Muscle layer of duodenum (tissue), 2 donors: ENCODE data around the gene SOX13.
A peak's percentile ranks its signal among the peaks of the same experiment; 100 is the strongest.

Experiments
- H3K27ac ChIP-seq: one replicate; pipeline ENCODE4 v1.7.0; 2013; ENCODE audit warnings: mild to moderate bottlenecking, low read length
- H3K27me3 ChIP-seq: one replicate; pipeline ENCODE4 v1.7.0; 2013; ENCODE audit warnings: low read depth, mild to moderate bottlenecking, control low read depth, low read length
- H3K36me3 ChIP-seq, 2 donors: one replicate each; pipeline ENCODE4 v1.7.0; 2013; ENCODE audit warnings: low read length in 2 of 2, control low read depth in 1 of 2, mild to moderate bottlenecking in 1 of 2; ENCODE audit not compliant: insufficient read depth in 2 of 2, control insufficient read depth in 1 of 2
- H3K4me1 ChIP-seq, 2 donors: one replicate each; pipeline ENCODE4 v1.7.0; 2013; ENCODE audit warnings: low read length in 2 of 2, mild to moderate bottlenecking in 2 of 2, control low read depth in 1 of 2, moderate library complexity in 1 of 2; ENCODE audit not compliant: insufficient read depth in 2 of 2, control insufficient read depth in 1 of 2
- H3K4me3 ChIP-seq, 2 donors: one replicate each; pipeline ENCODE4 v1.7.0; 2013; ENCODE audit warnings: low read length in 2 of 2, low read depth in 1 of 2, mild to moderate bottlenecking in 1 of 2
- H3K9me3 ChIP-seq, 2 donors: one replicate each; pipeline ENCODE4 v1.7.0; 2013; ENCODE audit warnings: low read length in 2 of 2, control low read depth in 1 of 2, mild to moderate bottlenecking in 1 of 2; ENCODE audit not compliant: control insufficient read depth in 1 of 2
- donor health status: healthy.

Gene SOX13

DNA sequence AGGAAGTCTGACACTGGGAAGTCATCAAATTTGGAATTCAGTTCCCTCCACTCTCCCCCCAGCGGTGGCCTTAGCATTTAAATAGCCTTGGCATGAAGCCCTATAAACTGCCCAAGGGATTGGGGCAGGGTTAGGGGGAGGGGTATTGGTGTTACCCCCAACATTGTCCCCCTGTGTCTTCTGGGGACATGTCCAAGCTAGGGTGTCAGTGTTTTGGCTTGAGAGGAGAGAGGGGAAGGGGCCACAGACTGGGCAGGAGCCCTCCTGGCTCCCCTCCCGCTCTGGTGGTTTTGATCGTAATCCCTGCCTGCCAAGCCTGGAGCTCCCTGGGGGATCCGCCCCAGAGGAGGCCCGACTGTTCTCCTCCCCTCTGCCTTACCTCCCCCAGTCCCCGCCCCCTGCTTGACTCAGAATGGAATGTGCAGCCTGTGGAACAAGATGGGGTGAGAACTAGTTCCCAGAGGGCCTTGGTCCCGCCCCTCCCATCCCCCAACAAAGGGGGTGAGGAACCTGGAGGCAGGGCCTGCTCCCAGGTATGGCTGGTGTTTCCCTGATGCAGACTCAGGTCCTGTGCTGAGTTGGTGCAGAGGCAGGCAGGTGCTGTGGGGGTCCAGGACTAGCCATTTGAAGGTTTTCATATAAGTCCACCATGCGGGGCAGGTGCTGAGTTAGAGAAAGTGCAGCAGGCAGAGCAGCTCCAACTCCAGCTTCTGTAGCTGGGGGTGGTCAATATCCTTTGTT, 7.4 kb downstream of the SOX13 start:
- peak overlapping the region; percentile 51 for H3K27ac ChIP-seq

DNA sequence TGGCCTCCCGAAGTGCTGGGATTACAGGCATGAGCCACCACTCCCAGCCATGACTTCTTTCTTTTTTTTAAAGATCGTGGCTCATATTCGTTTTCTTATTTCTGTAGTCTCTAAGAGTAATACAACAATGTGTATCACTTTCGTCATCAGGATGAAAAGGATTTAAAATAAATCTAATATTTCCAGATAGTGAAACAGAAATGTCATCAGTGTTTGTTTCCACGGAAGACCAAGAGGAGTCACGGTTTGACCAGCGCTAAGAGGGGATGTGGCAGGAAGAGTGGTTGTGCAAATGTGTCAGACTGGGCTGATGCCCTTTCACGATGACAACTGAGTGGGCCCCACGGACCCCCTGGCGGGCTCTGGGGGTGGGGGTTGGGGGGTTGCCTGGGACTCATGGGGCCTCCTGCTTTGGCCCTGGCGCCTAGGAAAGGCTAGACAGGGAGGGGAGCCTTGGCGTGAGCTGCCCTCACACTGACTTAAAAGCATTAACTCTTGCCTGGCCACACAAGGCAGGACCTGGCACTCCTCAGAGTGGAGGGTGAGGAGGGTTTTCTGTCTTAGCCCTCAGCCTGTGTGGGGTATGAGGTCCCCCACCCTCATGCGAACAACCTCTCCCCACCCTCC, 8.4 kb downstream of the SOX13 start:
- no peak overlapping the region for H3K27ac ChIP-seq
- no peak overlapping the region for H3K4me3 ChIP-seq
- H3K4me1 ChIP-seq: peaks cover 9 to 40% of the 10 kb centered on the region in 2 donors

More for the DNA sequence above, 7.4 kb downstream of the SOX13 start:
- no peaks in the 10 kb centered on the region for H3K9me3 ChIP-seq
- peak overlapping the region in 1 of 2 donors; percentile 7 for H3K4me3 ChIP-seq
- H3K4me1 ChIP-seq: peaks cover 9 to 48% of the 10 kb centered on the region in 2 donors
- H3K36me3 ChIP-seq: no peaks in the 10 kb centered on the region
- H3K27me3 ChIP-seq: no peaks in the 10 kb centered on the region

DNA sequence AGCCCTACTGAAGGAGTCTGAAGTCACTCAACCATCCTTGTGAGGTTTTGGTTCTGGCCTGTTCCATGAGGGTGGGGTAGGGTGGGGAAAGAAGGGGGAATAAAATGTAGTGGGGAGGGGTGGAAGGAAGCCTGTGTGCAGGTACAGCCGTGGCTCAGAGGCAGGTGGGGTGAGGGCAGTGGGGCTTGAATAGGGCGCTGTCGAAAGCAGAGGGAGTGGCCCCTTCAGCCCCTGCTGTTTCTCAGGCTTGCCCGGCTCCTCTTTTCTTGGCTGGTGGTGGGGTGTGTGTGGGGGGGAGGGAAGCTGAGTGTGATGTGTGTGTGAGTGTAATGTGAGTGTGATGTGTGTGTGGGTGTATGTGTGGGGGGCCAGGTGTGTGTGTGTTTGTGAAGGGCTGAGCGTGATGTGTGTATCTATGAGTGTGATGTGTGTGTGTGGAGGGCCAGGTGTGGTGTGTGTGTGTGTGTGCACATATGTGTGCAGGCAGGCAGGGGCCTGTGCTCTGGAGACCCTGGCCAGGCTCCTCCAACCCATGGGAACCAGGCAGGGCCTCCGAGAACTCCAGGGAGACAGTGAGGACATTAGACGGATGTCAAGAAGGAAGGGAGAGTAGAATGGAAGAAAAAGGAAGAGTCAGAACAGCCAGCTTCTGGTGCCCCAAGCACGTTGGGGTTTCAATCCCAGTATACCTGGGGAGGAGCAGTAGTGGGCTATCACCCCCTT, 9.0 kb downstream of the SOX13 start:
- Histone ChIP-seq H3K36me3 (no peaks in the 10 kb centered on the region), H3K27ac (no peak overlapping the region), H3K9me3 (no peaks in the 10 kb centered on the region), H3K4me1 (peaks cover 9 to 40% of the 10 kb centered on the region in 2 donors), H3K4me3 (no peak overlapping the region), H3K27me3 (no peaks in the 10 kb centered on the region)

More for the DNA sequence above, 8.4 kb downstream of the SOX13 start:
- Histone ChIP-seq H3K9me3 (no peaks in the 10 kb centered on the region), H3K27me3 (no peaks in the 10 kb centered on the region), H3K36me3 (no peaks in the 10 kb centered on the region)

DNA sequence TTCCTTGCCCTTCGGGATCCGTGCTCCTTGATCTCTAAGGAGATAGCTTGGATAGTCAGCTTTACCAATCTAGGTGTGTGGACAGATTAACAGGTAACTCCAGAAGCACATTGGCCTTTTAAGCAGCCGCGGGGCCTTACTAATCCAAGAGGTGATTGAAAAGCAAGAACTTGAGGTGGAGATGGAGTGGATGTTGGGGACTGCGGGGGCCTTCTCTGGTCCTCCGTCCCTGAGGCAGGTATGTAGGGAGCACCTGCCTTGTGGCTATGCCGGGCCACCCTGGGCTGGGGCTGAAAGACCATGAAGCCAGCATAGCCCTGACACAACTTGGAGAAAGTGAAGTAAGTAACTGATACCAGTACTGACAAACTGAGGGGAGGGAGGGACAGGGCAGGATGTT, 10.6 kb downstream of the SOX13 start:
- Histone ChIP-seq H3K27me3 (no peaks in the 10 kb centered on the region), H3K27ac (no peak overlapping the region), H3K4me3 (no peak overlapping the region), H3K36me3 (no peaks in the 10 kb centered on the region), H3K4me1 (peaks cover 9 to 49% of the 10 kb centered on the region in 2 donors), H3K9me3 (no peaks in the 10 kb centered on the region)

DNA sequence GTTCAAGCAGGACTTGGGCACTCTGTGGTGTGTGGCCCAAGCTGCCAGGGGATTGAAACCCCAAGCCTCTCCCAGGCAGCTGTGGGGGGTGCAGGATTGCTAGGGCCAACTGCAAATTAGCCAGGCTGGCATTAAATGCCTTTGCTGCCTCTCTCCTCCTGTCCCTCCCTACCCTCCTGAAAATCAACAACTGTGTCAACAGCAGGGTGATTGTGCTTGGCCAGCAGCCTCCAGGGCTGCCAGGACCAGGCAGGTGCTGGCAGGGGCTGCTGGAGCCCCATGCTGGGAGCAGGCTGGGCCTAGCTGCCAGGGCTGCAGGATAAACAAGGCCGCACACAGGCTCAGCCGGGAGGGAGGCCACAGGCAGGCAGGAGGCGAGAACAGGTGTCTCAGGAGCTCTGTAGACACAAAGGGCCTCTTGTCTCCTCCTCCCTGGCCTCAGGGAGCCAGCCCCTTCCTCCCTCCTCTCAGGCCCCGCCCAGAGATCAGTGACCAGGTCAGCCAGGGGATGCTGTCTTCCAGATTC, 11.4 kb downstream of the SOX13 start:
- Histone ChIP-seq H3K27me3 (no peaks in the 10 kb centered on the region), H3K9me3 (no peaks in the 10 kb centered on the region), H3K4me3 (no peak overlapping the region), H3K27ac (no peak overlapping the region), H3K36me3 (no peaks in the 10 kb centered on the region), H3K4me1 (peaks cover 11 to 50% of the 10 kb centered on the region in 2 donors)

DNA sequence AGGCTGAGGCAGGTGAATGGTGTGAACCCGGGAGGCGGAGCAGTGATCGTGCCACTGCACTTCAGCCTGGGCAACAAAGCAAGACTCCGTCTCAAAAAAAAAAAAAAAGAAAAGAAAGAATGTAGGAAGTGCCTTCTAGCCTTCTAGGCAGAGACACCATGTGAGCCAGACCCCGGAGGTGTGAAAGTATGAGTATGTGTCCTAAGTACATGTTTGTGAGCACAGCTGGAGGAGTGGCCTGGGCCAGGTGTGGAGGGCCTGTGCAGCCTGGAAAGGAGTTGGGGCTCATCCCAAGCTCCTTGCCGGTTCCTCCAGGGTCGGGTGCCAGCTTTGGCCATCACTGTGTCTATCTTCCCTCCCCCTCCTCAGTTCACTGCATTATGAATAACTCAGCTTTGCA, 13.0 kb downstream of the SOX13 start:
- H3K36me3 ChIP-seq: no peaks in the 10 kb centered on the region
- no peaks in the 10 kb centered on the region for H3K27me3 ChIP-seq
- no peak overlapping the region for H3K27ac ChIP-seq
- H3K9me3 ChIP-seq: no peaks in the 10 kb centered on the region
- peaks cover 4 to 37% of the 10 kb centered on the region in 2 donors for H3K4me1 ChIP-seq
- H3K4me3 ChIP-seq: no peak overlapping the region

DNA sequence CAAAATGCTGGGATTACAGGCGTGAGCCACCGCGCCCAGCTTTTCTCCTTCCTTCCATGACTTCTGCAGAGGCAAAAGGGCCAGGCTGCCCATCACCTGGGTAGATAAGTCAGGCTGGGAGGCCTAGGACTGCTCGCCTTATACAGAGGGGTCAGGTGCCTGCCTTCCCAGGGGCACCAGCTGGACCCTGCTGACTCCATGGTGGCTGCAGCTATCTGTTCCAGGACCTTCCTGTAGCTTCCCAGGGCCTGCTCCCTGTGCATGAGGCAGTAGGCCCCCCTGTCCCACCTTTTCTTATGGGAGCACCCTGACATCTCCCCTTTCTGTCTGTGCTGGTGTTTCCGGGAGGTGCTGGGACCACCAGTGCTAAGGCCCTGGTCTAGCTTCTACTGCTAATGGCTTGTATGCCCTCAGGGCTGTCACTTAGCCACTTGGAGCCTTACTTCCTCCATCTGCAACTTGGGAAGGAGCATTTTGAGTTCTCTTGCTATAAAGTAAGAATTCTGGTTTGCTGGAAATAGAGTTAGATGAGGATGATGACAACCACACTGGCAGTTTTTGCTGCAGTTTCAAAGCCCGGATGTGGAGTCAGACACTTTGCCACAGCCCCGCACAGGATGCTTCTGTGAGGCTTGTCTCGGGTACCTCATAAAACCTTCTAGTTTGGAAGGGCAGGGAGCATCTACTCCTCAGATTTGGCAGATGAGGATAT, 14.4 kb downstream of the SOX13 start:
- H3K4me1 ChIP-seq: peaks cover 7 to 33% of the 10 kb centered on the region in 2 donors

DNA sequence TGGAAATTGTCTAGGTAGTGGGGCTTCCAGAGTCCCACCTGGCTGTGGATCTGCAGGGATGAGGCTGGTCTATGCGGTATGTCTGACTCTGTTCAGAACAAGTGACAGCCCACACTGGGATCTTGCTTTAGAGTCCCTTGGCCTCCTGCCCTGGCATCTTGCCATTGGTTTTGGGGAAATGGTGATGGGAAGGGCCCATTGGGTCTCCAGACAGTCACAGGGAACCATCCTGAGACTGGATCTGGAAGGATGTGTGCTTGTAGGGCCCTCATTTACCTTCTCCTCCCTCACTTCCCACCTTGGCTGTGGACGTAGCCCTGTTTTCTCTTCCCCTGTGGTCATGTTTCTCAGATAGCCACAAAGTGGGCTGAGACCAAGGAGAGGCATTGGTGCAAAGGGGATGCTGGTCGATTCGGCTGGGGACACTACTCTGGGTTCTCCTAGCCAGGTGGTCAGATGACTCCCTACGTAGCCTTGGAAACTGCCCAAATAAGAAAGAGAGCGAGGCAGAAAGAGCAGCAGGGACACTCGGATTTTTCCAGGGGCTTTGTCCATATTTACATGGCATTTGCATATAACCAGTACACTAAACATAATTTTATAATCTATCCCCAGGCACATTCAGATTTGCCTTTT, 15.1 kb downstream of the SOX13 start:
- no peaks in the 10 kb centered on the region for H3K9me3 ChIP-seq
- peaks cover 7 to 33% of the 10 kb centered on the region in 2 donors for H3K4me1 ChIP-seq
- H3K27me3 ChIP-seq: no peaks in the 10 kb centered on the region
- peak overlapping the region in 1 of 2 donors; percentile 2 for H3K4me3 ChIP-seq
- H3K27ac ChIP-seq: peak overlapping the region; percentile 56
- no peaks in the 10 kb centered on the region for H3K36me3 ChIP-seq

More for the DNA sequence above, 14.4 kb downstream of the SOX13 start:
- Histone ChIP-seq H3K27ac (peak overlapping the region; percentile 56), H3K27me3 (no peaks in the 10 kb centered on the region), H3K36me3 (no peaks in the 10 kb centered on the region), H3K4me3 (no peak overlapping the region), H3K9me3 (no peaks in the 10 kb centered on the region)

DNA sequence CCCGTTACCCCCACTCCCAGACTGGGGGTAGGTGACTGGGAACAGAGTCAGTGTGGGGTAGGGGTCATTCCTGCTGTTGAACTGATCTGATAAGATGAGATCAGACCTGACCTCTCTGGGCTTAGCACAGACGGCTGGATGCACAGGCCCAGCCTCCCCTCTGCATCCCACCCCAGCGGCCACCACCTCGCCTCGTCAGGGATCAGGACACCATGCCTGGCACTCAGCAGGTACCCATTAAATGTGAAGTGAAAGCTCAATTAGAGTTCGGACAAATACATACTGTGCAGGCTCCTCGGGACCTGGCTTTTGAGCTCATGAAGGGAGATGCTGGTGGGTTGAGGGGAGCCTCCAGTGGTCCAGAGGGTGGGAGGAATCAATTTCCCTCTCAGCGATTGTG, 15.7 kb downstream of the SOX13 start:
- Histone ChIP-seq H3K4me1 (peaks cover 7 to 36% of the 10 kb centered on the region in 2 donors), H3K27ac (peak overlapping the region; percentile 56)

DNA sequence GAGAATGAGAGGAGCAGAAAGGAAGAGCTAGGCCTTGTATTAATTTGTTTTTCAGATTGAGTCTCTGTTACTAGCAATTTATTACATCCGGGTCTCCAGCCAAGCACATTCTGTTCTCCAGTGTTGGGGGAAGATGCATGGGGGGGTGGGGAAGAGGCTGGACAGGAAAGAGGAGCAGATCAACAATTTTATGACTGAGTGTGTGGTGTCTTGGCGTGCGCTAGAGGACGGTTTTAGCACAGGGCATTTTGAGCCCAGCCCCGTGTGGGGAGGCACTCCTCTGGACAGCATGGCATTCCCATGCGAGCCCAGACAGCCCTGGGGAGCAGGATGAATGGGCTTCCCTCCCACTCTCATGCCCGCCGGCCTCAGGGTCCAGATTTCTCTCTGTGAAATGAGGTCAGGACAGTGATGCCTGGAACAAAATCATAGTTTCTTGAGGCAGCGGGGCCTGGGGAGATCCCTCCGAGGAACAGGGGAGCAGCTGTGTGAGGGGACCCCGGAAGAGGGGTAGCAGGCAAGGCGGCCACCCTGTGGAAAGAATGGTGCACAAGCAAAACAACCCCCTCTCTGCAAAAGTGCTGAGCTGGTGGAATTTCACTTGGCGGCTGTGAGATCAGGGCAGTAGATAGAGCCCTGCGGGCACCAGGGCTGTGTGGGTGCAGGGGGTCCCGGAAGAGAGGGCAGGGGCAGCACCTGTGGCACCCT, 16.3 kb downstream of the SOX13 start:
- Histone ChIP-seq H3K36me3 (no peaks in the 10 kb centered on the region), H3K4me1 (peaks cover 8 to 37% of the 10 kb centered on the region in 2 donors), H3K4me3 (no peak overlapping the region), H3K9me3 (no peaks in the 10 kb centered on the region), H3K27me3 (no peaks in the 10 kb centered on the region), H3K27ac (peak overlapping the region; percentile 56)

More for the DNA sequence above, 15.7 kb downstream of the SOX13 start:
- Histone ChIP-seq H3K4me3 (peak overlapping the region in 1 of 2 donors; percentile 2), H3K36me3 (no peaks in the 10 kb centered on the region), H3K9me3 (no peaks in the 10 kb centered on the region), H3K27me3 (no peaks in the 10 kb centered on the region)
